HAP-1 (cell line): ENCODE data around the gene MCUB.

Source experiments
- DNase-seq, 2 experiments: peaks; one replicate each; pipeline ENCODE4 v3.0.0-alpha.2; 2016 to 2020; ENCODE audit warnings: low spot score in 2 of 2
- H3K27me3 ChIP-seq: fragments of 250-450 bp; sonication (Bioruptor Pico); 2 replicates; pipeline ENCODE4 v1.5.1; 2020; ENCODE audit warnings: low read depth, mild to moderate bottlenecking, moderate library complexity
- H3K36me3 ChIP-seq: fragments of 250-450 bp; sonication (Bioruptor Pico); replicated peaks from 2 replicates; pipeline ENCODE4 v1.5.1; 2020; ENCODE audit warnings: mild to moderate bottlenecking
- H3K4me1 ChIP-seq: fragments of 250-450 bp; sonication (Bioruptor Pico); 2 replicates; pipeline ENCODE4 v1.5.1; 2020; ENCODE audit warnings: mild to moderate bottlenecking
- H3K4me3 ChIP-seq: fragments of 250-450 bp; sonication (Bioruptor Pico); 2 replicates; pipeline ENCODE4 v1.5.1; 2020; ENCODE audit warnings: mild to moderate bottlenecking, moderate library complexity
- H3K9me3 ChIP-seq: fragments of 250-450 bp; sonication (Bioruptor Pico); 2 replicates; pipeline ENCODE4 v1.5.1; 2020; ENCODE audit warnings: mild to moderate bottlenecking, moderate library complexity
- in situ Hi-C: fragments of 300-500 bp; cut with MboI; formaldehyde crosslinking; loops from 3 replicates; pipeline ENCODE4 v1.14.3; 2020; ENCODE audit warnings: low sequenced_read_pairs, inconsistent platforms, mixed read lengths

MCUB gene

GRCh38 chr4:109684727-109685126 lies 124.7 kb downstream of the MCUB start:
- Histone ChIP-seq H3K4me3 (no peak overlapping the region), H3K36me3 (peaks cover 2% of the 10 kb centered on the region; the same call in 1 of the 2 replicates), H3K27me3 (no peaks in the 10 kb centered on the region), H3K9me3 (peaks cover 2% of the 10 kb centered on the region), H3K4me1 (peaks cover 20% of the 10 kb centered on the region)
- in situ Hi-C loops, result no loop called here
- no peak for DNase-seq

GRCh38 chr4:109690690-109691410 lies 130.8 kb downstream of the MCUB start:
- peaks cover 6% of the 10 kb centered on the region; the same call in 1 of the 2 replicates for H3K4me1 ChIP-seq
- H3K36me3 ChIP-seq, result peaks cover 27% of the 10 kb centered on the region
- H3K27me3 ChIP-seq, result no peaks in the 10 kb centered on the region
- no peaks in the 10 kb centered on the region for H3K9me3 ChIP-seq
- no peak for DNase-seq
- no peak overlapping the region for H3K4me3 ChIP-seq
- in situ Hi-C loops, result no loop called here

GRCh38 chr4:109691411-109691920 lies 131.4 kb downstream of the MCUB start:
- no peak overlapping the region for H3K4me3 ChIP-seq
- H3K9me3 ChIP-seq, result no peaks in the 10 kb centered on the region
- H3K27me3 ChIP-seq, result no peaks in the 10 kb centered on the region
- no peak for DNase-seq
- peaks cover 27% of the 10 kb centered on the region for H3K36me3 ChIP-seq
- peaks cover 6% of the 10 kb centered on the region; the same call in 1 of the 2 replicates for H3K4me1 ChIP-seq
- in situ Hi-C loops, result no loop called here

- no peaks in the 10 kb centered on the region for H3K9me3 ChIP-seq
- no peaks in the 10 kb centered on the region for H3K27me3 ChIP-seq
- in situ Hi-C loops, result no loop called here
- peaks cover under 1% of the 10 kb centered on the region for H3K4me1 ChIP-seq
- H3K36me3 ChIP-seq, result peaks cover 13% of the 10 kb centered on the region
- no peak overlapping the region for H3K4me3 ChIP-seq
- DNase-seq, result no peak
Observed at GRCh38 chr4:109698656-109699055, 138.6 kb downstream of the MCUB start.

- in situ Hi-C loops, result no loop called here
- H3K36me3 ChIP-seq, result peaks cover 6% of the 10 kb centered on the region
- no peaks in the 10 kb centered on the region for H3K27me3 ChIP-seq
- peaks cover 4% of the 10 kb centered on the region for H3K4me1 ChIP-seq
- no peak overlapping the region for H3K4me3 ChIP-seq
- DNase-seq, result no peak
- H3K9me3 ChIP-seq, result no peaks in the 10 kb centered on the region
Observed at GRCh38 chr4:109699553-109700225, 139.6 kb downstream of the MCUB start.

GRCh38 chr4:109701566-109702410 lies 141.7 kb downstream of the MCUB start:
- Histone ChIP-seq H3K36me3 (peaks cover 6% of the 10 kb centered on the region; the same call in 1 of the 2 replicates), H3K27me3 (no peaks in the 10 kb centered on the region), H3K4me1 (peaks cover 4% of the 10 kb centered on the region), H3K9me3 (no peaks in the 10 kb centered on the region), H3K4me3 (peak overlapping the region; percentile 77)
- in situ Hi-C loops, result no loop called here
- DNase-seq, result peak; percentile 28 to 44

GRCh38 chr4:109702950-109703663 lies 143.1 kb downstream of the MCUB start, which contains the start of gene CASP6:
TSS of gene CASP6 (minus strand) at chr4:109703445. CDS start at chr4:109703395, 50 bp downstream.
- in situ Hi-C loops, result no loop called here
- no peaks in the 10 kb centered on the region for H3K36me3 ChIP-seq
- H3K4me1 ChIP-seq, result peaks cover 4% of the 10 kb centered on the region
- peak; percentile 55 to 82 for DNase-seq
- no peaks in the 10 kb centered on the region for H3K9me3 ChIP-seq
- no peaks in the 10 kb centered on the region for H3K27me3 ChIP-seq
- H3K4me3 ChIP-seq, result peak within 1 kb of the TSS; percentile 77

GRCh38 chr4:109703664-109704361 lies 143.8 kb downstream of the MCUB start:
- peak overlapping the region; percentile 77 for H3K4me3 ChIP-seq
- H3K4me1 ChIP-seq, result peaks cover 4% of the 10 kb centered on the region
- no peaks in the 10 kb centered on the region for H3K36me3 ChIP-seq
- no peaks in the 10 kb centered on the region for H3K9me3 ChIP-seq
- in situ Hi-C loops, result no loop called here
- no peak for DNase-seq
- H3K27me3 ChIP-seq, result no peaks in the 10 kb centered on the region

- no peak overlapping the region for H3K4me3 ChIP-seq
- H3K27me3 ChIP-seq, result no peaks in the 10 kb centered on the region
- H3K9me3 ChIP-seq, result no peaks in the 10 kb centered on the region
- in situ Hi-C loops, result no loop called here
- DNase-seq, result no peak
- H3K4me1 ChIP-seq, result peaks cover 4% of the 10 kb centered on the region
- H3K36me3 ChIP-seq, result no peaks in the 10 kb centered on the region
Observed at GRCh38 chr4:109708435-109708834, 148.4 kb downstream of the MCUB start.

GRCh38 chr4:109708990-109709389 lies 148.9 kb downstream of the MCUB start:
- no peak for DNase-seq
- H3K9me3 ChIP-seq, result no peaks in the 10 kb centered on the region
- no peak overlapping the region for H3K4me3 ChIP-seq
- no peaks in the 10 kb centered on the region for H3K27me3 ChIP-seq
- in situ Hi-C loops, result no loop called here
- H3K4me1 ChIP-seq, result no peaks in the 10 kb centered on the region; the same call in 1 of the 2 replicates
- H3K36me3 ChIP-seq, result no peaks in the 10 kb centered on the region

- no peak for DNase-seq
- Histone ChIP-seq H3K4me1 (no peaks in the 10 kb centered on the region), H3K4me3 (no peak overlapping the region), H3K27me3 (no peaks in the 10 kb centered on the region), H3K9me3 (no peaks in the 10 kb centered on the region), H3K36me3 (peaks cover 8% of the 10 kb centered on the region; the same call in 1 of the 2 replicates)
- in situ Hi-C loops, result no loop called here
Observed at GRCh38 chr4:109713500-109713899, 153.5 kb downstream of the MCUB start.

GRCh38 chr4:109718759-109719158 lies 158.7 kb downstream of the MCUB start:
- Histone ChIP-seq H3K4me1 (no peaks in the 10 kb centered on the region), H3K27me3 (no peaks in the 10 kb centered on the region), H3K9me3 (no peaks in the 10 kb centered on the region), H3K36me3 (peaks cover 8% of the 10 kb centered on the region; the same call in 1 of the 2 replicates), H3K4me3 (no peak overlapping the region)
- in situ Hi-C loops, result no loop called here
- no peak for DNase-seq
